GM23338 (cell line): ENCODE results near the gene UBE2V1. TPM values are rescaled to one million over a fixed set of nuclear protein-coding genes. Genes with fewer than 3 reads are reported as not detected.

Experiments
- ATAC-seq: fragments of 200-7000 bp; cut with Tn5 transposase; 3 replicates; pipeline ENCODE4 v1.9.1; 2020
- DNase-seq: peaks from one replicate; pipeline ENCODE4 v3.0.0-alpha.2; 2015; ENCODE audit warnings: low spot score
- H2AFZ ChIP-seq: fragments of 200-600 bp; sonication (generic); 2 replicates; pipeline ENCODE4 v1.8.0; 2016; ENCODE audit warnings: antibody characterized with exemption, mild to moderate bottlenecking, moderate library complexity
- H3F3A ChIP-seq: fragments of 200-600 bp; sonication (generic); replicated peaks from 2 replicates; pipeline ENCODE4 v1.8.0; 2017; ENCODE audit warnings: antibody characterized with exemption, mixed run types, low read depth
- H3K27ac ChIP-seq: fragments of 200-600 bp; sonication (generic); 2 replicates; pipeline ENCODE4 v1.6.1; 2016; ENCODE audit warnings: low read depth
- H3K27me3 ChIP-seq: fragments of 200-600 bp; sonication (generic); 2 replicates; pipeline ENCODE4 v1.8.0; 2016; ENCODE audit warnings: mild to moderate bottlenecking, mixed run types, moderate library complexity; ENCODE audit not compliant: insufficient read depth
- H3K36me3 ChIP-seq: fragments of 200-600 bp; sonication (generic); 2 replicates; pipeline ENCODE4 v1.8.0; 2016; ENCODE audit warnings: mild to moderate bottlenecking; ENCODE audit not compliant: insufficient read depth
- H3K4me1 ChIP-seq: fragments of 200-600 bp; sonication (generic); 2 replicates; pipeline ENCODE4 v1.8.0; 2016; ENCODE audit warnings: mild to moderate bottlenecking, moderate library complexity; ENCODE audit not compliant: insufficient read depth
- H3K4me2 ChIP-seq: fragments of 200-600 bp; sonication (generic); 2 replicates; pipeline ENCODE4 v1.7.1; 2017; ENCODE audit warnings: mixed run types
- H3K4me3 ChIP-seq: fragments of 200-600 bp; sonication (generic); 2 replicates; pipeline ENCODE4 v1.6.1; 2016; ENCODE audit warnings: mixed run types
- H3K79me2 ChIP-seq: fragments of 200-600 bp; sonication (generic); replicated peaks from 2 replicates; pipeline ENCODE4 v1.8.0; 2017; ENCODE audit warnings: mild to moderate bottlenecking; ENCODE audit not compliant: insufficient read depth
- H3K9me2 ChIP-seq: fragments of 200-600 bp; sonication (generic); 2 replicates; pipeline ENCODE4 v1.8.0; 2017; ENCODE audit not compliant: insufficient read depth
- H4K20me1 ChIP-seq: fragments of 200-600 bp; sonication (generic); replicated peaks from 2 replicates; pipeline ENCODE4 v1.8.0; 2017; ENCODE audit warnings: mild to moderate bottlenecking; ENCODE audit not compliant: insufficient read depth
- H3K27ac Mint-ChIP-seq: 2 replicates; pipeline ENCODE4 v1.8.0; 2020; ENCODE audit warnings: inconsistent platforms, mild to moderate bottlenecking, moderate library complexity, mixed read lengths
- H3K27me3 Mint-ChIP-seq: 3 replicates; pipeline ENCODE4 v1.8.0; 2022; ENCODE audit warnings: low read depth, mild to moderate bottlenecking, moderate library complexity, mixed read lengths, inconsistent platforms; ENCODE audit not compliant: insufficient read depth, poor library complexity
- H3K36me3 Mint-ChIP-seq: 3 replicates; pipeline ENCODE4 v1.8.0; 2021; ENCODE audit warnings: low read depth, mild to moderate bottlenecking, inconsistent platforms, moderate library complexity, mixed read lengths
- H3K4me1 Mint-ChIP-seq: 3 replicates; pipeline ENCODE4 v1.8.0; 2020; ENCODE audit warnings: mild to moderate bottlenecking, inconsistent platforms, mixed read lengths
- H3K4me3 Mint-ChIP-seq: 3 replicates; pipeline ENCODE4 v1.8.0; 2021; ENCODE audit warnings: moderate library complexity, mild to moderate bottlenecking, inconsistent platforms, mixed read lengths
- H3K9me3 Mint-ChIP-seq: 3 replicates; pipeline ENCODE4 v1.8.0; 2020; ENCODE audit warnings: moderate library complexity, mild to moderate bottlenecking, inconsistent platforms, mixed read lengths
- ETS1 ChIP-seq: IDR thresholded peaks from 2 replicates; pipeline ENCODE4 v1.6.1; 2016; ENCODE audit warnings: antibody characterized with exemption
- EZH2 ChIP-seq: fragments of 200-600 bp; sonication (generic); IDR thresholded peaks from one replicate; pipeline ENCODE4 v1.8.0; 2017; ENCODE audit warnings: antibody characterized with exemption, mild to moderate bottlenecking, low read depth; ENCODE audit not compliant: unreplicated experiment
- EZH2phosphoT487 ChIP-seq: fragments of 200-600 bp; sonication (generic); IDR thresholded peaks from one replicate; pipeline ENCODE4 v1.8.1; 2018; ENCODE audit warnings: antibody characterized with exemption; ENCODE audit not compliant: unreplicated experiment
- JUNB ChIP-seq: IDR thresholded peaks from one replicate; pipeline ENCODE4 v1.6.1; 2016; ENCODE audit warnings: antibody characterized with exemption; ENCODE audit not compliant: unreplicated experiment
- NANOG ChIP-seq: IDR thresholded peaks from 2 replicates; pipeline ENCODE4 v1.6.1; 2016; ENCODE audit warnings: antibody characterized with exemption, borderline replicate concordance
- REST ChIP-seq: IDR thresholded peaks from one replicate; pipeline ENCODE4 v1.6.1; 2018; ENCODE audit warnings: antibody characterized with exemption; ENCODE audit not compliant: unreplicated experiment
- ZNF114 ChIP-seq: fragments of 250-450 bp; sonication (Bioruptor Pico); IDR thresholded peaks from 2 replicates; pipeline ENCODE4 v1.5.0; 2020; ENCODE audit warnings: mild to moderate bottlenecking, moderate library complexity
- ZNF331 ChIP-seq: fragments of 250-450 bp; sonication (Bioruptor Pico); IDR thresholded peaks from 2 replicates; pipeline ENCODE4 v1.5.0; 2020; ENCODE audit warnings: low read depth, mild to moderate bottlenecking, moderate library complexity
- polyA plus RNA-seq: library from polyadenylated mRNA; unstranded; fragments of >200 nt; fragmentation: Nextera tagmentation; extraction: Ambion mirVana; gene quantifications from 2 replicates; pipeline ENCODE4 v1.2.1, GENCODE V29; 2016
- total RNA-seq: library from RNA; depleted of rRNA; stranded (reverse); fragments of >200 nt; shearing (Covaris generic); gene quantifications from 2 replicates; pipeline ENCODE4 v1.2.3, GENCODE V29; 2014
- TF ChIP-seq, protein P1 (sequence below): fragments of 250-450 bp; sonication (Bioruptor Pico); IDR thresholded peaks from 2 replicates; pipeline ENCODE4 v1.5.0; 2020; ENCODE audit warnings: mild to moderate bottlenecking, moderate library complexity

The UBE2V1 gene
- total and polyA plus RNA-seq, 2 experiments from 2014 or later: 105 to 302 TPM

GRCh38 chr20:50061151-50062005 lies 51.6 kb downstream of the UBE2V1 start:
- ATAC-seq: no peak
- H3K27me3 ChIP-seq: no peaks in the 10 kb centered on the region
- no peak for TF ChIP-seq EZH2phosphoT487
- no peak for TF ChIP-seq ZNF114 (CRISPR knock-in tag)
- no peak for TF ChIP-seq ETS1
- no peak for TF ChIP-seq REST
- TF ChIP-seq ZNF331 (CRISPR knock-in tag): no peak
- no peak for TF ChIP-seq NANOG

GRCh38 chr20:50058662-50059402 lies 54.1 kb downstream of the UBE2V1 start:
- Mint-ChIP-seq H3K4me1 (peaks cover 6% of the 10 kb centered on the region; the same call in 2 of the 3 replicates), H3K4me3 (no peak overlapping the region), H3K36me3 (no peaks in the 10 kb centered on the region), H3K27me3 (peaks cover 13% of the 10 kb centered on the region), H3K27ac (no peak overlapping the region), H3K9me3 (no peaks in the 10 kb centered on the region)
- Histone ChIP-seq H3K36me3 (no peaks in the 10 kb centered on the region), H3F3A (peaks cover 6% of the 10 kb centered on the region), H3K4me2 (no peak overlapping the region), H3K4me3 (no peak overlapping the region), H3K4me1 (peaks cover 5% of the 10 kb centered on the region; the same call in 1 of the 2 replicates), H3K27ac (no peak overlapping the region), H3K27me3 (no peaks in the 10 kb centered on the region), H3K79me2 (no peaks in the 10 kb centered on the region), H4K20me1 (no peaks in the 10 kb centered on the region), H2AFZ (no peak overlapping the region), H3K9me2 (no peaks in the 10 kb centered on the region)
- DNase-seq (no peak), ATAC-seq (no peak)
- TF ChIP-seq, protein P1, sequence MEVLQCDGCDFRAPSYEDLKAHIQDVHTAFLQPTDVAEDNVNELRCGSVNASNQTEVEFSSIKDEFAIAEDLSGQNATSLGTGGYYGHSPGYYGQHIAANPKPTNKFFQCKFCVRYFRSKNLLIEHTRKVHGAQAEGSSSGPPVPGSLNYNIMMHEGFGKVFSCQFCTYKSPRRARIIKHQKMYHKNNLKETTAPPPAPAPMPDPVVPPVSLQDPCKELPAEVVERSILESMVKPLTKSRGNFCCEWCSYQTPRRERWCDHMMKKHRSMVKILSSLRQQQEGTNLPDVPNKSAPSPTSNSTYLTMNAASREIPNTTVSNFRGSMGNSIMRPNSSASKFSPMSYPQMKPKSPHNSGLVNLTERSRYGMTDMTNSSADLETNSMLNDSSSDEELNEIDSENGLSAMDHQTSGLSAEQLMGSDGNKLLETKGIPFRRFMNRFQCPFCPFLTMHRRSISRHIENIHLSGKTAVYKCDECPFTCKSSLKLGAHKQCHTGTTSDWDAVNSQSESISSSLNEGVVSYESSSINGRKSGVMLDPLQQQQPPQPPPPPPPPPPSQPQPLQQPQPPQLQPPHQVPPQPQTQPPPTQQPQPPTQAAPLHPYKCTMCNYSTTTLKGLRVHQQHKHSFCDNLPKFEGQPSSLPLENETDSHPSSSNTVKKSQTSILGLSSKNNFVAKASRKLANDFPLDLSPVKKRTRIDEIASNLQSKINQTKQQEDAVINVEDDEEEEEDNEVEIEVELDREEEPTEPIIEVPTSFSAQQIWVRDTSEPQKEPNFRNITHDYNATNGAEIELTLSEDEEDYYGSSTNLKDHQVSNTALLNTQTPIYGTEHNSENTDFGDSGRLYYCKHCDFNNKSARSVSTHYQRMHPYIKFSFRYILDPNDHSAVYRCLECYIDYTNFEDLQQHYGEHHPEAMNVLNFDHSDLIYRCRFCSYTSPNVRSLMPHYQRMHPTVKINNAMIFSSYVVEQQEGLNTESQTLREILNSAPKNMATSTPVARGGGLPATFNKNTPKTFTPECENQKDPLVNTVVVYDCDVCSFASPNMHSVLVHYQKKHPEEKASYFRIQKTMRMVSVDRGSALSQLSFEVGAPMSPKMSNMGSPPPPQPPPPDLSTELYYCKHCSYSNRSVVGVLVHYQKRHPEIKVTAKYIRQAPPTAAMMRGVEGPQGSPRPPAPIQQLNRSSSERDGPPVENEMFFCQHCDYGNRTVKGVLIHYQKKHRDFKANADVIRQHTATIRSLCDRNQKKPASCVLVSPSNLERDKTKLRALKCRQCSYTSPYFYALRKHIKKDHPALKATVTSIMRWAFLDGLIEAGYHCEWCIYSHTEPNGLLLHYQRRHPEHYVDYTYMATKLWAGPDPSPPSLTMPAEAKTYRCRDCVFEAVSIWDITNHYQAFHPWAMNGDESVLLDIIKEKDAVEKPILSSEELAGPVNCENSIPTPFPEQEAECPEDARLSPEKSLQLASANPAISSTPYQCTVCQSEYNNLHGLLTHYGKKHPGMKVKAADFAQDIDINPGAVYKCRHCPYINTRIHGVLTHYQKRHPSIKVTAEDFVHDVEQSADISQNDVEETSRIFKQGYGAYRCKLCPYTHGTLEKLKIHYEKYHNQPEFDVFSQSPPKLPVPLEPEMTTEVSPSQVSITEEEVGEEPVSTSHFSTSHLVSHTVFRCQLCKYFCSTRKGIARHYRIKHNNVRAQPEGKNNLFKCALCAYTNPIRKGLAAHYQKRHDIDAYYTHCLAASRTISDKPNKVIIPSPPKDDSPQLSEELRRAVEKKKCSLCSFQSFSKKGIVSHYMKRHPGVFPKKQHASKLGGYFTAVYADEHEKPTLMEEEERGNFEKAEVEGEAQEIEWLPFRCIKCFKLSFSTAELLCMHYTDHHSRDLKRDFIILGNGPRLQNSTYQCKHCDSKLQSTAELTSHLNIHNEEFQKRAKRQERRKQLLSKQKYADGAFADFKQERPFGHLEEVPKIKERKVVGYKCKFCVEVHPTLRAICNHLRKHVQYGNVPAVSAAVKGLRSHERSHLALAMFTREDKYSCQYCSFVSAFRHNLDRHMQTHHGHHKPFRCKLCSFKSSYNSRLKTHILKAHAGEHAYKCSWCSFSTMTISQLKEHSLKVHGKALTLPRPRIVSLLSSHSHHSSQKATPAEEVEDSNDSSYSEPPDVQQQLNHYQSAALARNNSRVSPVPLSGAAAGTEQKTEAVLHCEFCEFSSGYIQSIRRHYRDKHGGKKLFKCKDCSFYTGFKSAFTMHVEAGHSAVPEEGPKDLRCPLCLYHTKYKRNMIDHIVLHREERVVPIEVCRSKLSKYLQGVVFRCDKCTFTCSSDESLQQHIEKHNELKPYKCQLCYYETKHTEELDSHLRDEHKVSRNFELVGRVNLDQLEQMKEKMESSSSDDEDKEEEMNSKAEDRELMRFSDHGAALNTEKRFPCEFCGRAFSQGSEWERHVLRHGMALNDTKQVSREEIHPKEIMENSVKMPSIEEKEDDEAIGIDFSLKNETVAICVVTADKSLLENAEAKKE (CRISPR knock-in tag): no peak
- TF ChIP-seq EZH2 (no peak), JUNB (no peak)

More at GRCh38 chr20:50061151-50062005, 51.6 kb downstream of the UBE2V1 start:
- no peak overlapping the region for H3K4me2 ChIP-seq
- H3K36me3 Mint-ChIP-seq: no peaks in the 10 kb centered on the region
- H3K9me3 Mint-ChIP-seq: no peaks in the 10 kb centered on the region
- H3K27ac Mint-ChIP-seq: no peak overlapping the region
- H3K4me3 Mint-ChIP-seq: no peak overlapping the region
- no peaks in the 10 kb centered on the region for H4K20me1 ChIP-seq
- no peaks in the 10 kb centered on the region for H3K79me2 ChIP-seq
- no peak overlapping the region for H3K4me3 ChIP-seq
- H3K27ac ChIP-seq: no peak overlapping the region
- H2AFZ ChIP-seq: no peak overlapping the region
- no peak for DNase-seq
- H3K4me1 ChIP-seq: no peaks in the 10 kb centered on the region
- H3F3A ChIP-seq: no peaks in the 10 kb centered on the region
- no peaks in the 10 kb centered on the region for H3K36me3 ChIP-seq
- peaks cover 15% of the 10 kb centered on the region for H3K27me3 Mint-ChIP-seq
- H3K4me1 Mint-ChIP-seq: no peaks in the 10 kb centered on the region
- no peaks in the 10 kb centered on the region for H3K9me2 ChIP-seq
